ENCODE measurements around the gene SYVN1.
"Not testable (repeated sequence)": the region's sequence is repeated elsewhere in the genome, so short reads cannot be mapped to it uniquely, and the experiment has no call there.

SYVN1 gene

DNA sequence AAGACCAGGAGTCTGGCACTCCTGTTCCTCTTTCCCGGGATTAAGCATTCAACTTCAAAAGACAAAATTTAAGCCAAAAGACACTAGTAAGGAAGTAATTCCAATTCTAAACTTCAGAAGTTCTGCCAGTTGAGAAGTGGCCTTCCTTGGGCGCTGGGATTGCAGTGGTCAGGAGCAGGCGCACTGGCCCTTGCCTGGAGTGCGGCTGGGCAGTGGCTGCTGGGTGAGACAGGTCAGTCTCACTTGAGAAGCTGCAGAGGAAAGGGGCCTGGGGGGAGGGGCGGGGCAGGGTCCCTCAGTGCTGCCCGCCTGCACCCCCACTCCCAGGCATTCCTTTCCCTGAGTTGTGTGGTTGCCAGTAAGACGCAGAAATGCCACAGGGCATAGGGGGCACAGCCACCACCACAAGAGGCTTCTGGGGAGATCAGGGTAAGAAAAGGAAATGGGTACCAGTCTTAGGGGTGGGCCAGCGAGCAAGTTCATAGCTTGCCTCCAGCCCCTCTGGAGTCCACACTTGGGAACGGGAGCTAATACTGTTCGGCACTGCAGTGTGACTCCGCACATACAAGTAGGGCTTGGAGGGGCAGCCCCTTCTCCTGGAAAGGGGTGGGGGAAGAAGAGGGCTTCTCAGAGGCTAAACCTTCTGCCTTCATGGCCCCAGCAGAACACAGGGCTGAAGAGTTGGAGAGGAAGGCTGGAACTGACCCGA is 6.7 kb downstream of the SYVN1 start:
- DNase-seq (ENCODE audit: low spot score): no peak

GRCh38 chr11:65126624-65127274 is 7.6 kb downstream of the SYVN1 start:
- no peak for DNase-seq (ENCODE audit: low spot score)

- DNase-seq (ENCODE audit: low spot score): no peak
These were observed 8.9 kb downstream of the SYVN1 start for GRCh38 chr11:65125197-65126056.

GRCh38 chr11:65124480-65125196 is 9.7 kb downstream of the SYVN1 start:
- no peak for DNase-seq (ENCODE audit: low spot score)

GRCh38 chr11:65121865-65122696 is 12.2 kb downstream of the SYVN1 start, which contains the start of the genes FAU and MRPL49:
TSS of gene FAU (minus strand) at chr11:65122134. CDS start at chr11:65121813, 321 bp downstream.
TSS of gene MRPL49 (plus strand) at chr11:65122321. CDS start at chr11:65122347, 26 bp downstream.
- peak; percentile 92 for DNase-seq (ENCODE audit: low spot score)

DNA sequence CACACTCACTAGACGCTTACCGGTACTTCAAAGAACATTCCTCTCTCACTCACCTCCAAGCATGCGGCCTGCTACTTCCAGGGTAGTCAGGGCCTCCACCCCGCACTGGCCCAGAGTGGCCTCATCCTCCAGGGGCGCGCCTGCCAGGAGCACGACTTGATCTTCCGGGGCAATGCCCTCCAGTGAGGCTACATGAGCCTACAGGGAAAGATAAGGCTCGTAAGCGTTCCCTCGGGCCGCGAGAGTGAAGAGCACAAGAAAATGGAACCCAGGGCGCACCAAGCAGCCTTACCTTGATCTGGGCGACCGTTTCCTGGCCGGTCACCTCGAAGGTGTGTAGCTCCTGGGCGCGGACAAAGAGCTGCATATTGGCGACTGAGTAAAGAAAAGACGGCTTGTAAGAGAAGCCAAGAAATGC is 12.9 kb downstream of the SYVN1 start:
- DNase-seq (ENCODE audit: low spot score): no peak

GRCh38 chr11:65120831-65121230 is 13.5 kb downstream of the SYVN1 start:
- no peak for DNase-seq (ENCODE audit: low spot score)

DNA sequence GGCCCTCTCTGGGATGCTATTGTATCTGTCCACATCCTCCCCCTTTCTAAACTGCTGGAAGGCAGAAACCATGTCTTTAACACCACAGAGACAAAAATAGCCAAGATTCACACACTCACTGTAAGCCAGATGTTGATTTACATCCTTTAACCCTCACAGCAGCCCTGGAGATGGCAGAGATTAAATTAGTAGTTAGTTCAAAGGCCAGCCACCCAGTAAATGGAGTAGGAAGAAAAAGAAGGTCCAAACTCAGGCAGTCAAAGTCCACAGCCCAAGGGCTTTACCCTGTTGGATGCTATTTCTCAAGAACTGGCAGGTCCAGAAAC is 14.7 kb downstream of the SYVN1 start:
- no peak for DNase-seq (ENCODE audit: low spot score)

GRCh38 chr11:65118891-65119669 is 15.2 kb downstream of the SYVN1 start:
- not testable (repeated sequence) for DNase-seq (ENCODE audit: low spot score)

GRCh38 chr11:65118097-65118837 is 16.1 kb downstream of the SYVN1 start:
- DNase-seq (ENCODE audit: low spot score): no peak

GRCh38 chr11:65117206-65118096 is 16.9 kb downstream of the SYVN1 start, which contains the start of gene ZNHIT2:
TSS of gene ZNHIT2 (minus strand) at chr11:65117701. CDS start at chr11:65117653, 48 bp downstream.
- DNase-seq (ENCODE audit: low spot score): peak; percentile 82

DNA sequence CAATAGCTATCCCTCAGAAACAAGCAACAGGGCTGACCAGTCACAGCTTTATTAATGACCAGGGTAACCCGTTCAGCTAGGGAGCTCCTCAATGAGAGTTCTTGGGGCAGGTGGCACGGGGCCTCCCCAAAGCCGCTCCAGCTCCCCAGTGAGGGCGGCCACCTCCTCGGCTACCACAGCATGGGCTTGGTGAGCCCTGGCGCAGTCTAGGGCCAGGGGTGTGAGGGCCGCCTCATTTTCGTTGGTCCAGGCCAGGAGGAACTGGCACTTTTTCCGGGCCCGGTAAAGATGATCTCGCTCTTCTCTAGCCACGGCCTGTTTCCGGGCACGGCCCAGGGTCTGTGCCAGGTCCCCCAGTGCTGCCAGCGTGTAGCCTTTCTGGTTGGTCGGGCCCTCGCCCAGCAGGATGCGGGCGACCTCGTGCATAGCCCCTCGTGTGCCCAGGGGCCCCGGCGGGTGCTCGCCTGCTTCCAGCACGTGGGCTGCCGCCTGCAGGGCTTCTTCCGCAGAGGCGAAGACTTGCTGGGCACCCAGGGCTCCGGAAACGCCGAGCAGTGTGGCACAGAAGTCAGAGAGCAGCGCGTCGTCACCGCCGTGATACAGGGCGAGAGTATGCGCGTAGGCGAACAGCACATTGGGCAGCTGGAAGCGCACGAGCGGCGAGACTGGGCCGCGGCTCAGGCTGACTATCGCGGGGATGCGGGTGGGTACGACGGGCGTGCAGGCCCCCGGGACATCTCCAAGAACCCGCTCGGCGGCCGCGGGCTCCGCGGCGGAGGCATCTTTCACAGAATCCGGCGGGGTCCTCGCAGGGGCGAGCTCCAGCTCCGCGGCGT is 17.7 kb downstream of the SYVN1 start:
- DNase-seq (ENCODE audit: low spot score): no peak

DNA sequence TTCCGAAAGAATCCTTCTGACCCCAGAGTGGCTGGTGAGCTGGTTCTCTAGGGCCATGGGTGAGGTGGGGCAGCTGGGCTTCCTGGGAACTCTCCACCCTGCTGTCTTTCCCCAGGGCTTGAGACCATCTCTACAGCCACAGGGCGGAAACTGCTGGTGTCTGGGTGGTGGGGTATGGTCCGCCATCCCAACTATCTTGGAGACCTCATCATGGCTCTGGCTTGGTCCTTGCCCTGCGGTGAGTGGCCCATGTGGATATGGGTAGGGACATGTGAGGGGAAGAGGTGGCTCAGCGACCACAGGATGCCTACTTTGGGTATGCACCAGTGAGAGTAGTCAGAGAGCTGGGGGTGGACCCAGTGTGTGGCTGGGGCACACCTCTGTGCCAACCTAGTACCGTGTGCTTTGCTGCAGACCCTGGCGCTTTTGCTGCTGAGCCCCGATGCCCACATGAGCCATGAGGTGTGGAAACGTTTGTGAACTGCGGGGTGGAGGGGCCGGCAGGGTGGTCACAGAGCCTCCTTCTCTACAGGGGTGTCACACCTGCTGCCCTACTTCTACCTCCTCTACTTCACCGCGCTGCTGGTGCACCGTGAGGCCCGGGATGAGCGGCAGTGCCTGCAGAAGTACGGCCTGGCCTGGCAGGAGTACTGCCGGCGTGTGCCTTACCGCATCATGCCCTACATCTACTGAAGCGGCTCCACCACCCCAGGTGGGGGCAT is 18.8 kb downstream of the SYVN1 start:
- no peak for DNase-seq (ENCODE audit: low spot score)

- DNase-seq (ENCODE audit: low spot score): no peak
These were observed 19.7 kb downstream of the SYVN1 start for GRCh38 chr11:65114538-65115171.

- no peak for DNase-seq (ENCODE audit: low spot score)
These were observed 20.5 kb downstream of the SYVN1 start for GRCh38 chr11:65113839-65114238.

GRCh38 chr11:65113361-65113756 is 21.0 kb downstream of the SYVN1 start:
- peak; percentile 36 for DNase-seq (ENCODE audit: low spot score)
